ENCODE measurements around the gene SHROOM3.

DNA sequence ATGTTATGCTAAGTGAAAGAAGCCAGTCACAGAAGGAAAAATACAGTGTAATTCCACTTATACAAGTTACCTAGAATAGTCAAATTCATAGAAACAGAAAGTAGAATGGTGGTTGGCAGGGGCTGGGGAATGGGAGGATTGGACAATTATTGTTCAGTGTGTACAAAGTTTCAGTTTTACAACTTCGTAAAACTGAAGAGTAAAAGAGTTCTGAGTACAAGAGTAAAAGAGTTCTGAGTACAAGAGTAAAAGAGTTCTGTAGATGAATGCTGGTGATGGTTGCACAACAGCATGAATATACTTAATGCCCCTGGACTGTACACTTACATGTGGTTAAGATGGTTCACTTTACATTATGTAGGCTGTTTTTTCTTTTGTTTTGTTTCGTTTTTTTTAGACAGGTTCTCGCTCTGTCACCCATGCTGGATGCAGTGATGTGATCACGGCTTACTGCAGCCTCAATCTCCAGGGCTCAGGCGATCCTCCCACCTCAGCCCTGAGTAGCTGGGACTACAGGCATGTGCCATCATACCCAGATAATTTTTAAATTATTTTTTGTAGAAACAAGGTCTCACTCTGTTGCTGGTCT, 232.0 kb downstream of the SHROOM3 start:
- TF ChIP-seq POLR2A (IDR thresholded peaks at IDR 0.05; ENCODE audit: low read length) = no peak
- no peak for TF ChIP-seq GATA1 (IDR thresholded peaks at IDR 0.05; ENCODE audit: low read depth, low read length)

Measured in erythroblast (primary cell).